HEK293T (cell line): ENCODE results near the gene FARP2.

Source experiments
- ARNT ChIP-seq: fragments of 450-650 bp; IDR thresholded peaks from 2 replicates; pipeline ENCODE4 v1.6.1; 2017; ENCODE audit warnings: mild to moderate bottlenecking
- BHLHE40 ChIP-seq: fragments of 450-650 bp; IDR thresholded peaks from 2 replicates; pipeline ENCODE4 v1.6.1; 2016; ENCODE audit warnings: mild to moderate bottlenecking, moderate library complexity, borderline replicate concordance
- SUZ12 ChIP-seq: fragments of 450-650 bp; IDR thresholded peaks from 2 replicates; pipeline ENCODE4 v1.6.1; 2016; ENCODE audit warnings: mild to moderate bottlenecking
- TARDBP ChIP-seq: fragments of 450-650 bp; IDR thresholded peaks from 2 replicates; pipeline ENCODE4 v1.6.1; 2016

GRCh38 chr2:241493092-241493491 is 137.0 kb downstream of the FARP2 start:
- TF ChIP-seq ARNT, result no peak
- no peak for TF ChIP-seq BHLHE40
- TF ChIP-seq SUZ12, result no peak
- TF ChIP-seq TARDBP, result no peak
